IPS DF 6.9 (cell line): ENCODE measurements around the gene NPIPB13.
"Not testable (repeated sequence)": the region's sequence is repeated elsewhere in the genome, so short reads cannot be mapped to it uniquely, and the experiment has no call there.

Experiments
- DNase-seq: peaks from one replicate; pipeline ENCODE4 v3.0.0-alpha.2; 2013; ENCODE audit warnings: low read depth, low spot score
- H3K27ac ChIP-seq: one replicate; pipeline ENCODE4 v1.5.1; 2013; ENCODE audit warnings: low read length, control low read depth
- H3K27me3 ChIP-seq: 2 replicates; pipeline ENCODE4 v1.6.1; 2013; ENCODE audit warnings: mild to moderate bottlenecking, low read length; ENCODE audit not compliant: control insufficient read depth, insufficient read depth
- H3K36me3 ChIP-seq: 2 replicates; pipeline ENCODE4 v1.6.1; 2013; ENCODE audit warnings: low read length; ENCODE audit not compliant: control insufficient read depth, insufficient read depth
- H3K4me1 ChIP-seq: 2 replicates; pipeline ENCODE4 v1.6.1; 2013; ENCODE audit warnings: low read length; ENCODE audit not compliant: control insufficient read depth, insufficient read depth
- H3K4me3 ChIP-seq: 2 replicates; pipeline ENCODE4 v1.5.1; 2013; ENCODE audit warnings: mild to moderate bottlenecking, low read length
- H3K9me3 ChIP-seq: 2 replicates; pipeline ENCODE4 v1.6.1; 2013; ENCODE audit warnings: low read length, inconsistent platforms; ENCODE audit not compliant: control insufficient read depth, insufficient read depth
- WGBS: extraction: QIAGEN DNeasy Blood & Tissue Kit; methylation state at CpG from one replicate; pipeline ENCODE4 v1.1.7; 2013; ENCODE audit warnings: mixed read lengths, missing lambda C conversion rate; ENCODE audit not compliant: insufficient read length, insufficient coverage; 5-methylcytosine and 5-hydroxymethylcytosine counted together

The NPIPB13 gene

GRCh38 chr16:30199049-30199448, 49.2 kb downstream of the NPIPB13 start, which contains the start of gene SULT1A3:
SULT1A3 (plus strand) TSS chr16:30199255; CDS start chr16:30200729, 1,474 bp downstream.
- not testable (repeated sequence) for H3K9me3 ChIP-seq, H3K27ac ChIP-seq, H3K4me3 ChIP-seq, DNase-seq, H3K4me1 ChIP-seq, H3K27me3 ChIP-seq, H3K36me3 ChIP-seq
- no CpG with 5 or more reads among the region's 3 CpGs for WGBS
